K562 (cell line): ENCODE results near the gene C21orf58. TPM values are rescaled to one million over a fixed set of nuclear protein-coding genes. Genes with fewer than 3 reads are reported as not detected.

ENCODE experiments used
- E2F3 ChIP-seq: fragments of 250-450 bp; sonication (Bioruptor Pico); IDR thresholded peaks from 2 replicates; pipeline ENCODE4 v1.4.0; 2020; ENCODE audit warnings: mild to moderate bottlenecking
- ESRRA ChIP-seq: fragments of 450-650 bp; IDR thresholded peaks from 2 replicates; pipeline ENCODE4 v1.6.1; 2014; ENCODE audit warnings: low read depth, mild to moderate bottlenecking, moderate library complexity, borderline replicate concordance
- KDM1A ChIP-seq, 2 experiments: fragments of 450-650 bp; IDR thresholded peaks; 2 replicates each; pipeline ENCODE4 v1.6.1; 2016; ENCODE audit warnings: mild to moderate bottlenecking in 2 of 2
- MGA ChIP-seq: fragments of 450-650 bp; IDR thresholded peaks from 2 replicates; pipeline ENCODE4 v1.6.1; 2016; ENCODE audit warnings: mild to moderate bottlenecking, moderate library complexity
- NR0B1 ChIP-seq: fragments of 450-650 bp; IDR thresholded peaks from one replicate; pipeline ENCODE4 v1.6.1; 2018; ENCODE audit warnings: mild to moderate bottlenecking, moderate library complexity; ENCODE audit not compliant: partially characterized antibody
- RERE ChIP-seq: sonication (generic); formaldehyde crosslinking; IDR thresholded peaks from 2 replicates; pipeline ENCODE4 v1.8.0; 2023; ENCODE audit warnings: missing genetic modification reagents, mild to moderate bottlenecking, borderline replicate concordance
- TFAM ChIP-seq: fragments of 250-450 bp; sonication (Bioruptor Pico); conservative IDR thresholded peaks from 2 replicates; pipeline ENCODE4 v1.5.0; 2021; ENCODE audit warnings: mild to moderate bottlenecking, moderate library complexity
- ZNF511 ChIP-seq: sonication (generic); formaldehyde crosslinking; IDR thresholded peaks from 2 replicates; pipeline ENCODE4 v1.8.0; 2022; ENCODE audit warnings: mild to moderate bottlenecking, missing genetic modification reagents
- ZNF717 ChIP-seq: fragments of 250-450 bp; sonication (Bioruptor Pico); IDR thresholded peaks from 2 replicates; pipeline ENCODE4 v1.5.0; 2021
- polyA plus RNA-seq, 8 experiments: library from polyadenylated mRNA; depleted of rRNA in 4 of 8; stranded (reverse) in 5 of 8; unstranded in 3 of 8; fragments of >200 nt; fragmentation: Nextera tagmentation in 2 of 8; fragmentation: Illumina TruSeq in 1 of 8; extraction: Ambion mirVana in 2 of 8; extraction: Trizol in 1 of 8; gene quantifications; 2 replicates each; pipeline versions ENCODE4 v1.2.1 to v1.2.3, GENCODE V29; 2011 to 2014; ENCODE audit warnings: inconsistent platforms in 1 of 8, missing spikeins in 1 of 8
- total RNA-seq, 7 experiments: library from RNA; depleted of rRNA in 6 of 7; stranded (reverse); fragments of >200 nt in 6 of 7; fragmentation: Illumina TruSeq in 2 of 7; extraction: Trizol in 2 of 7; gene quantifications; 2 replicates each; pipeline versions ENCODE4 v1.2.1 to v1.2.3, GENCODE V29; 2011 to 2021; ENCODE audit warnings: low replicate concordance in 1 of 7

The C21orf58 gene
- total and polyA plus RNA-seq, 9 of the 15 experiments (the other 6 are each of a cell fraction or from before 2014, with no cell fraction given): 1.2 to 30.5 (median 12.4) TPM

GRCh38 chr21:46320331-46320801 lies 3.3 kb downstream of the C21orf58 start (continued):
- TF ChIP-seq RERE (CRISPR knock-in tag) (no peak), ESRRA (no peak; the same call in 1 of the 2 replicates), ZNF511 (CRISPR knock-in tag) (no peak), MGA (no peak), E2F3 (CRISPR knock-in tag) (no peak), ZNF717 (CRISPR knock-in tag) (no peak), KDM1A (IDR thresholded peaks at IDR 0.05) (peak; percentile 92 to 94; a peak in 3 of 4 replicates), NR0B1 (no peak), TFAM (CRISPR knock-in tag) (no peak)
